GM10266 (cell line): ENCODE measurements around the gene SUPT3H.

Source experiments
- DNase-seq: peaks from one replicate; pipeline ENCODE4 v3.0.0; 2012; ENCODE audit errors: extremely low spot score
- TF ChIP-seq, protein P1 (sequence below): IDR thresholded peaks from 2 replicates; pipeline ENCODE4 v1.5.1; 2012; ENCODE audit warnings: mild to moderate bottlenecking, low read depth; ENCODE audit not compliant: control insufficient read depth, insufficient read depth; ENCODE audit errors: missing control alignments

Gene SUPT3H

DNA sequence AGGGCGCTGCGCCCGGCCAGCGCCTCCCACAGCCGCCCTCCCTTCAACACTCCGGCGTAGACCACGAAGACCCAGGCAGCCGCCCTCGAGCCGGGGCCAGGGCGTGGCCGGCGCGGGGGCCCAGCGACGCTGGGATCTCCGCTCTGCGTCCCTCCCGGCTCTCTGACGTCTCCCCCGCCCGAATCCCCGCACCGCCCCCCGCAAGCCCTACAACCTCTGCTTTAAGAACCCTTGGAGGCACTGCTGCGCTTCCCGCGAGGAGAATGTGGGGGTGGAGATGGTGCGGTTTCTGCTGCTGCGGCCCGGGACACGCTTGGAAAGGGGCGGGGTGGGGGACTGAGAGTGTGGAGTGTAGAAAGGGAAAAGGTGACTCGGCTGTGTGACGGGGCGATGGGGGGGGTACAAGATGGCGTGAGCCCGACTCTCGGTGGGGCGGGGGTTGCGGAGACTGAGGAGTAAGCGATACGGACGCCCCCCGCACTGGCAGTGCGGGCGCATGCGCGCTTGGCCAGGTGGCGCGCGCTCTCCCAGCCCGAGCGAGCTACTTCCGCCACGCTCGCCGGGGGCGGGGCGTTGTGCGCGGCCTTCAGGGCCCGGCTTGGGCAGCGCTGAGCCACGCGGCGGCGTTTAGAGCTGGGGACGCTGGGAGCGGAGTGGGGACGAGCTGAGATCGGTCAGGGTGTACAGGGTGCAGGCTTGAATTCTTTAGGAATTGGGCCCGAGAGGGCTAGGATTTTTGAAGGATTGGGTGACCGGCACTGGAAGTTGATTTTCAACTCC is at the start of gene SUPT3H:
Gene SUPT3H, minus strand, starts transcription at position 381 of the 780 bp plus-strand sequence.
- TF ChIP-seq, protein P1, sequence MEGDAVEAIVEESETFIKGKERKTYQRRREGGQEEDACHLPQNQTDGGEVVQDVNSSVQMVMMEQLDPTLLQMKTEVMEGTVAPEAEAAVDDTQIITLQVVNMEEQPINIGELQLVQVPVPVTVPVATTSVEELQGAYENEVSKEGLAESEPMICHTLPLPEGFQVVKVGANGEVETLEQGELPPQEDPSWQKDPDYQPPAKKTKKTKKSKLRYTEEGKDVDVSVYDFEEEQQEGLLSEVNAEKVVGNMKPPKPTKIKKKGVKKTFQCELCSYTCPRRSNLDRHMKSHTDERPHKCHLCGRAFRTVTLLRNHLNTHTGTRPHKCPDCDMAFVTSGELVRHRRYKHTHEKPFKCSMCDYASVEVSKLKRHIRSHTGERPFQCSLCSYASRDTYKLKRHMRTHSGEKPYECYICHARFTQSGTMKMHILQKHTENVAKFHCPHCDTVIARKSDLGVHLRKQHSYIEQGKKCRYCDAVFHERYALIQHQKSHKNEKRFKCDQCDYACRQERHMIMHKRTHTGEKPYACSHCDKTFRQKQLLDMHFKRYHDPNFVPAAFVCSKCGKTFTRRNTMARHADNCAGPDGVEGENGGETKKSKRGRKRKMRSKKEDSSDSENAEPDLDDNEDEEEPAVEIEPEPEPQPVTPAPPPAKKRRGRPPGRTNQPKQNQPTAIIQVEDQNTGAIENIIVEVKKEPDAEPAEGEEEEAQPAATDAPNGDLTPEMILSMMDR, result peak; percentile 22
- peak; percentile 90 for DNase-seq

DNA sequence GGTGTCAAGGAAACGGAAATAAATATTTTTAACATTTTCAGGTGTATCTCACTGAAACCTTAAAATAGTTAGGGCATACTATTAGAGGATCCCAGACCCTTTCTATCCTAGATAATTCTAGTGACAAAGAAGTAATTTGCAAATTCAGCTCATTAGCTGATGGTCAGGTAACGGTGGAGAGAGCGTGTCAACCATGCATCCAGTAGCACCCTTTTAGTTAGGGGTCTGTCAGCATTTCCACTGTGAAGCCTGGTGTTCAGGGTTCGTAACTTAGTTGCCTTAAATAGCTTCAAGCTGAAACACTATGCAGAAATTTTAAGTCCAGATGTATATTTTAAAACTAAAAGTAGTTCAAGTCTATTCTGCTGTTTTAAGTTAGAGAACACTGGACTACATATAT is 48.5 kb upstream of the SUPT3H start:
- no peak for DNase-seq
- TF ChIP-seq, protein P1, result no peak

DNA sequence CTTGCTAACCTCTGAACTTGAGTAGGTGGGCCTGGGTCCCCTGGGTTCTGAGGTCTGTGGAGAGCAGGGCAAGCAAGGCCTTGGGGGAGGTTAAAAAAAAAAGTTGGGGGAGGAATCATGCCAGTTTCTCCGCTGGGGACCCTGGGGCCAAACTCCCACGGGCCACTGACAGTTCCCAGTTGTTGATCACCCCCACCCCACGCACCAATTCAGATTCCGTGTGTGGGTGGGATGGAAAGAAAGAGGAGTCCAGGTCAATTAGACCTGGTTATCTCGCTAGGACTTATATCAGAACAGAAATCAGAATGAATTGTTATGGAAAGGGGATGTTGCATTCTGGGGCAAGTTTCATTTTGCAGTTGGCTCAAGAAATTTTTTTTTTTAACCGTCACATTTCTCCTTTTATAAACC is 46.7 kb upstream of the SUPT3H start:
- TF ChIP-seq, protein P1, result no peak
- DNase-seq, result no peak

DNA sequence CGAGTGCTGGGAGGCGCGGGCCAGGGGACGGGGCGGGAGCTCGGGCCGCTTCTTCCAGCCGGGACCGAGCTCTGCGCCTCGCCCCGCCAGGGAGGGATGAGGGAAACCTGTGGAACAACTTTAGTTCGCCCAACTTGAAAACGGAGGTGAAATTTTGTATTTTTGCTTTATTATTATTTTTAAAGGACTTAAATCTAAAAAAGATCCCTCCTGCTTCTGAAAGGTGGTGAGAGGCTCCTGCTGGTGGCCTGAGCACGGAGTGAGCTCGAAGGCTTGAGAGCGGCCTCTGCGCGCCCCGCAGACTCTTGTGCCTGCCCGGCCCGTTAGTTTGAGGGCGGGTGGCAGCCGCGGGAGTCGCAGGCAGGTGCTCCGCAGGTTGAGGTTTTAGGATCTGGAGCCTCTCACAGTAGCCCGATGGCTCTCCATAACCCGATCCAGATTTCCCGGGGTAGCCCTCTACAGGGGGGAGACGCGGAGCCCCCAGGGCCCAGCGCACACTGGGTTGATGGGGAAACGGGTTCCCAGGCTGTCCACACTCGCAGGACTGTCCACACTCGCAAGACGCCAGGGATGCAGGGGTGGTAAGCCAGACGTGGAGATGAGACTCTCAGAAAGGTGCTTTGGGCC is 46.2 kb upstream of the SUPT3H start:
- peak; percentile 19 for DNase-seq
- TF ChIP-seq, protein P1, result no peak

DNA sequence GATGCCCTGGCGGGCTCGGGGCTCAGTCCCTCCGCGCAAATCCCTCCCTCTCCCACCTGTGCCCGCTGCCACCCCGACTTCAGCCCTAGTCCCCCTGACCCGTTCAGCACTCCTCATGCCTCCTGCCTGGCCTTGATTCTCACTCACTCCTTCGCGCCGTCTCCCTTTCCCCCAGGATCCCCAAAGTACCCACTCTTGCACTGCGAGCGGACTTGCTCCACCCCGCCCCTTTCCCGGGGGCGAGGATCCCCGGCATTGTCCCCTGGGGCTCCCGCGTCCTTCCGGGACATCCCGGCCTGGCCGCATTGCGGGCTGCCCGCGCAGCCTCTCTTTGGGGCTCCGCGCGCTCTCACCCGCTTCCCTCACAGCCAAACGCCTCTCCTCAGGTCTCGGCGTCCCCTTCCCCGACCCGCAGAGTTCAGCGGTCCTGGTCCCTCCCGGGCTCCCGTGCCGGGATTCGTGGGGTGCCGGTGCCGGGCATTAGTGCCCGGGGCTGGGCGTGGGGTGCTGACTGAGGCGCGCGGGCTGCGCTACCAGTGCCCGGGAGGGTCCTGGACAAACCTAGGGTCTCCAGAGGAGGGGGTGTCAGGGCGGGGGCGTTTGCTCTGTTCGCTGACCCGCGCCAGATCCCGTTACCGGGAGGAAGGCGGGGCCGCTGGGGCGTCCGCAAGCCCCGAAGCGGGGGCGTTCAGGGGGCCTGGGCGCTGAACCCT is 45.5 kb upstream of the SUPT3H start:
- TF ChIP-seq, protein P1, result no peak
- DNase-seq, result peak; percentile 30

DNA sequence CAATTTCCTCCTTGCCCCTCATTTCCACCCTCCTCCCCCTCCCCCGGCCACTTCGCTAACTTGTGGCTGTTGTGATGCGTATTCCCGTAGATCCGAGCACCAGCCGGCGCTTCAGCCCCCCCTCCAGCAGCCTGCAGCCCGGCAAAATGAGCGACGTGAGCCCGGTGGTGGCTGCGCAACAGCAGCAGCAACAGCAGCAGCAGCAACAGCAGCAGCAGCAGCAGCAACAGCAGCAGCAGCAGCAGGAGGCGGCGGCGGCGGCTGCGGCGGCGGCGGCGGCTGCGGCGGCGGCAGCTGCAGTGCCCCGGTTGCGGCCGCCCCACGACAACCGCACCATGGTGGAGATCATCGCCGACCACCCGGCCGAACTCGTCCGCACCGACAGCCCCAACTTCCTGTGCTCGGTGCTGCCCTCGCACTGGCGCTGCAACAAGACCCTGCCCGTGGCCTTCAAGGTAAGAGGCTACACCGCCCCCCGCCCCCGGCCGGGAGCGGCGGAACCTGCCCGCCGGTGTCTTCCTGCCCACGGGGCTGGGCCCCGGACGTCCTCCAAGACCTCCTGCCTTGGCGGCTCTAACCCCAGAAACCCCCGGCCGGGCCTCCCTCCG is 44.9 kb upstream of the SUPT3H start:
- DNase-seq, result no peak
- TF ChIP-seq, protein P1, result no peak
